ENCODE data around the gene TEX26. TPM values are rescaled to one million over a fixed set of nuclear protein-coding genes. Genes with fewer than 3 reads are reported as not detected.

Gene TEX26
- polyA plus RNA-seq, 3 donors, result not detected

DNA sequence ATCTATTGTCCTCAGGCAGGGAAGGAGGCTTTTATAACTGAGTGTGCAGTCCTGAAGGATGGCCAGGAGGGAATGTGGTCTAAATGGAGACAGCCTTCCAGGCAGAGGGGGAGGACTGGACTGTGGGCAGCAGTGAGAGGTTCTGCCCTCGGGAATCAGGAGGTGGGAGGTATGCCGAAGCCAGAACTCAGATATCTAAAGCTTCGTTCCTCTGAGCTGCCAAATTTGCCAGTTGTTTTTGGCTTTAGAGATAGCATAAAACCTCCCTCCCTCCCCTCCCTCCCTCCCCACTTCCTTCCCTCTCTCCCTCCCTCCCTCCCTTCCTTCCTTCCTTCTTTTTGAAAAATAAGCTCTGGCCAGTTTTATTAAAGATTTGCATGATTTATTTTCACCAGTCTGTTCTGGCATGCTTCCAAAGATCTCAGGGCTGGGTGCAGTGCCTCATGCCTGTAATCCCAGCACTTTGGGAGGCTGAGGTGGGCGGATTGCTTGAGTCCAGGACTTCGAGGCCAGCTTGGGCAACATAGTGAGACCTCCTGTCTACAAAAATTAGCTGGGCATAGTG is 24.0 kb upstream of the TEX26 start:
- intact Hi-C loops (cut with micrococcal nuclease), result no loop called here
- H3K4me3 Mint-ChIP-seq, result peak overlapping the region in 1 of 2 donors; percentile 36
- peaks cover 0 to 13% (median 4%) of the 10 kb centered on the region in 7 donors for H3K9me3 Mint-ChIP-seq
- H3K27me3 Mint-ChIP-seq (ENCODE audit: low read depth in 3 of 3), result peaks cover 47 to 70% (median 50%) of the 10 kb centered on the region in 3 donors
- TF ChIP-seq, protein P1, sequence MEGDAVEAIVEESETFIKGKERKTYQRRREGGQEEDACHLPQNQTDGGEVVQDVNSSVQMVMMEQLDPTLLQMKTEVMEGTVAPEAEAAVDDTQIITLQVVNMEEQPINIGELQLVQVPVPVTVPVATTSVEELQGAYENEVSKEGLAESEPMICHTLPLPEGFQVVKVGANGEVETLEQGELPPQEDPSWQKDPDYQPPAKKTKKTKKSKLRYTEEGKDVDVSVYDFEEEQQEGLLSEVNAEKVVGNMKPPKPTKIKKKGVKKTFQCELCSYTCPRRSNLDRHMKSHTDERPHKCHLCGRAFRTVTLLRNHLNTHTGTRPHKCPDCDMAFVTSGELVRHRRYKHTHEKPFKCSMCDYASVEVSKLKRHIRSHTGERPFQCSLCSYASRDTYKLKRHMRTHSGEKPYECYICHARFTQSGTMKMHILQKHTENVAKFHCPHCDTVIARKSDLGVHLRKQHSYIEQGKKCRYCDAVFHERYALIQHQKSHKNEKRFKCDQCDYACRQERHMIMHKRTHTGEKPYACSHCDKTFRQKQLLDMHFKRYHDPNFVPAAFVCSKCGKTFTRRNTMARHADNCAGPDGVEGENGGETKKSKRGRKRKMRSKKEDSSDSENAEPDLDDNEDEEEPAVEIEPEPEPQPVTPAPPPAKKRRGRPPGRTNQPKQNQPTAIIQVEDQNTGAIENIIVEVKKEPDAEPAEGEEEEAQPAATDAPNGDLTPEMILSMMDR (IDR thresholded peaks at IDR 0.05), result no peak
- Histone ChIP-seq H3K4me1 (ENCODE audit: control insufficient read depth in 1 of 2, insufficient read depth in 2 of 2, low read length in 2 of 2) (no peaks in the 10 kb centered on the region), H3K27ac (ENCODE audit: low read depth in 1 of 2, low read length in 2 of 2) (no peak overlapping the region), H3K36me3 (replicated peaks in 1 of 2; ENCODE audit: control insufficient read depth in 1 of 2, insufficient read depth in 2 of 2, low read length in 2 of 2) (no peaks in the 10 kb centered on the region), H2AFZ (ENCODE audit: insufficient read depth, low read depth, low read length, poor library complexity, severe bottlenecking) (no peak overlapping the region), H3K27me3 (ENCODE audit: control insufficient read depth in 2 of 2, insufficient read depth in 2 of 2, low read length in 2 of 2) (peaks cover 40 to 50% of the 10 kb centered on the region in 2 donors), H4K20me1 (ENCODE audit: insufficient read depth, low read length) (no peaks in the 10 kb centered on the region), H3K4me3 (replicated peaks in 1 of 3; ENCODE audit: low read depth in 2 of 3, low read length in 3 of 3) (no peak overlapping the region), H3K79me2 (ENCODE audit: insufficient read depth, low read length) (no peaks in the 10 kb centered on the region), H3K4me2 (replicated peaks; ENCODE audit: extremely low read depth, low read length, poor library complexity, severe bottlenecking) (no peak overlapping the region), H3K9me3 (replicated peaks in 1 of 2; ENCODE audit: control insufficient read depth in 1 of 2, insufficient read depth in 1 of 2, low read length in 2 of 2) (no peaks in the 10 kb centered on the region), H3K9ac (ENCODE audit: insufficient read depth, low read length, poor library complexity, severe bottlenecking) (no peak overlapping the region)
- DNase-seq, result no peak
- peaks cover 8% of the 10 kb centered on the region for H3K4me1 Mint-ChIP-seq
- 44% methylated on average over 2 of the region's 5 CpGs for WGBS (ENCODE audit: insufficient coverage)
- H3K27ac Mint-ChIP-seq, result no peak overlapping the region
- H3K36me3 Mint-ChIP-seq, result peaks cover 0 to 3% of the 10 kb centered on the region in 2 donors

DNA sequence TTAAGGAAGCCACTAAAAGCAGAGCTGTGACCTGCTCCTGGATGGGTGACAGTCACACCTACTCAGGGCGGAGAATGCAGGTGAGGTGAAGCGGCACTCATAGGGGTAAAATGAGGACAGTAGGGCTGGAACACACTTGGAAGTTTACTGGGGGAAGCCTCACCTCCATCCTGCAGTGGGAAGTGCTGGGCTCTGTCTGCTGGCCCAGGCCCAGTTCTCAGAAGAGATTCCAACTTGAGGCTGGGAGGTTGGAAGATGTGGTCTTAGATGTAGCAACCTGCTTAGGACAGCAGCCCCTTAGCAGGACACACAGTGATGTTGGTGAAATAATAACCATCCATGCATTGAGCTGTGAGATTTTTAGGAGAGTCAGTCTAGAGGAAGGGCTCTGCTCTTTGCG is 21.8 kb upstream of the TEX26 start:
- DNase-seq, result no peak
- H4K20me1 ChIP-seq (ENCODE audit: insufficient read depth, low read length), result no peaks in the 10 kb centered on the region
- H3K4me3 ChIP-seq (replicated peaks in 1 of 3; ENCODE audit: low read depth in 2 of 3, low read length in 3 of 3), result no peak overlapping the region
- peaks cover 32 to 51% (median 40%) of the 10 kb centered on the region in 3 donors for H3K27me3 Mint-ChIP-seq (ENCODE audit: low read depth in 3 of 3)
- H3K79me2 ChIP-seq (ENCODE audit: insufficient read depth, low read length), result no peaks in the 10 kb centered on the region
- no peak overlapping the region for H3K27ac ChIP-seq (ENCODE audit: low read depth in 1 of 2, low read length in 2 of 2)
- H3K36me3 ChIP-seq (replicated peaks in 1 of 2; ENCODE audit: control insufficient read depth in 1 of 2, insufficient read depth in 2 of 2, low read length in 2 of 2), result no peaks in the 10 kb centered on the region
- H3K4me2 ChIP-seq (replicated peaks; ENCODE audit: extremely low read depth, low read length, poor library complexity, severe bottlenecking), result no peak overlapping the region
- H3K27ac Mint-ChIP-seq, result no peak overlapping the region
- H3K36me3 Mint-ChIP-seq, result no peaks in the 10 kb centered on the region
- H3K4me3 Mint-ChIP-seq, result no peak overlapping the region
- no peaks in the 10 kb centered on the region for H3K4me1 ChIP-seq (ENCODE audit: control insufficient read depth in 1 of 2, insufficient read depth in 2 of 2, low read length in 2 of 2)
- H3K27me3 ChIP-seq (ENCODE audit: control insufficient read depth in 2 of 2, insufficient read depth in 2 of 2, low read length in 2 of 2), result peaks cover 25 to 28% of the 10 kb centered on the region in 2 donors
- peaks cover 8% of the 10 kb centered on the region for H3K4me1 Mint-ChIP-seq
- no peaks in the 10 kb centered on the region for H3K9me3 ChIP-seq (replicated peaks in 1 of 2; ENCODE audit: control insufficient read depth in 1 of 2, insufficient read depth in 1 of 2, low read length in 2 of 2)
- TF ChIP-seq, protein P1 (IDR thresholded peaks at IDR 0.05), result no peak
- H3K9ac ChIP-seq (ENCODE audit: insufficient read depth, low read length, poor library complexity, severe bottlenecking), result no peak overlapping the region
- WGBS (ENCODE audit: insufficient coverage), result 85% methylated on average over 2 of the region's 3 CpGs
- H2AFZ ChIP-seq (ENCODE audit: insufficient read depth, low read depth, low read length, poor library complexity, severe bottlenecking), result no peak overlapping the region
- H3K9me3 Mint-ChIP-seq, result peaks cover 0 to 9% (median 1%) of the 10 kb centered on the region in 7 donors
- intact Hi-C loops (cut with micrococcal nuclease), result no loop called here

All from CD14-positive monocyte (primary cell).